Kidney epithelial cell (primary cell): Measurements from ENCODE around the gene ZNF653. TPM values are rescaled to one million over a fixed set of nuclear protein-coding genes. Genes with fewer than 3 reads are reported as not detected.

ENCODE experiments used
- DNase-seq: peaks from one replicate; pipeline ENCODE4 v3.0.0-alpha.2; 2010; ENCODE audit warnings: low read depth
- H3K27me3 ChIP-seq: 2 replicates; pipeline ENCODE4 v1.6.0; 2011; ENCODE audit warnings: low read length; ENCODE audit not compliant: control insufficient read depth, insufficient read depth
- H3K36me3 ChIP-seq: 2 replicates; pipeline ENCODE4 v1.5.1; 2011; ENCODE audit warnings: low read length; ENCODE audit not compliant: control insufficient read depth, insufficient read depth
- H3K4me3 ChIP-seq: 2 replicates; pipeline ENCODE4 v1.5.1; 2011; ENCODE audit warnings: low read depth, mild to moderate bottlenecking, control low read depth, low read length
- CTCF ChIP-seq: IDR thresholded peaks from 2 replicates; pipeline ENCODE4 v1.5.1; 2011; ENCODE audit warnings: mild to moderate bottlenecking, moderate library complexity, low read length, control low read depth, inconsistent platforms; ENCODE audit not compliant: insufficient read depth, poor library complexity, severe bottlenecking
- total RNA-seq: library from RNA; depleted of rRNA; stranded (reverse); fragments of >200 nt; gene quantifications from 2 replicates; pipeline ENCODE4 v1.2.3, GENCODE V29; 2015

ZNF653 gene
- total RNA-seq, 1 donor from 2014 or later: 6.6 TPM

DNA sequence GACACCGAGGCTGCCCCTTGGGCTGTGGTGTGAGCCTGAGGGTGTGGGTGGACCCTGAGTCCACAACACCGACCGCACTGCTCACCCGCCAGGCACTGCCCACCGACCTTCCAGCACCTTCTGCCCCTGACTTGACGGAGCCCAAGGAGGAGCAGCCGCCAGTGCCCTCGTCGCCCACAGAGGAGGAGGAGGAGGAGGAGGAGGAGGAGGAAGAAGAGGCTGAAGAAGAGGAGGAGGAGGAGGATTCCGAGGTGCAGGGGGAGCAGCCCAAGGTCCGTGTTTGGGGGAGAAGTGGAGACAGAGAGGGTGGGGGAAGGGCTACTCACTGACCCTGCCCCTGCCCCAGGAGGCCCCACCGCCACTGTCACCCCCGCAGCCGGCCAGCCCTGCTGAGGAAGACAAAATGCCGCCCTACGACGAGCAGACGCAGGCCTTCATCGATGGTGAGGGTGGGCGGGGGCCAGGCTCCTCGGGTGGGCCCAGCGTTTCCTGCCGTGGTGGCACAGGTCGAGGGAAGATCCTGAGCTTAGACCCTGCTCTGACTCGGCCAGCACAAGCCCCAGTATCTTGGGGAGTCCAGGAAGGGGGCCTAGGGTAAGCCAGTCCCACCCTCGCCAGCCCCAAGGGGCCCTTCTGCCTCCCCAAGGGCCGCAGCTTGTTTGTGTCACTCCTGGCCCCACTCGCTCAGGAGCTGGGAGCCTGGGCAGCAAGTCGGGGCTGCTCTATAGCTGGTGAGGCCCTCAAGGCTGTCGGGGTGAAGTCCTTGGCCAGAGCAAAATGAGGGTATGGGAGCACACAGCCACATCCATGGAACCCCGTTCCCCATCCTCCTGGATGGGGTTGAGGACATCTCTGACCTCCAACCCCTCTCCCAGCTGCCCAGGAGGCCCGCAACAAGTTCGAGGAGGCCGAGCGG is 58.0 kb downstream of the ZNF653 start:
- TF ChIP-seq CTCF: no peak
- H3K27me3 ChIP-seq: no peaks in the 10 kb centered on the region
- H3K4me3 ChIP-seq: no peak overlapping the region
- peaks cover 2% of the 10 kb centered on the region for H3K36me3 ChIP-seq
- DNase-seq: no peak

- H3K27me3 ChIP-seq: no peaks in the 10 kb centered on the region
- H3K4me3 ChIP-seq: no peak overlapping the region
- peaks cover 2% of the 10 kb centered on the region for H3K36me3 ChIP-seq
- no peak for DNase-seq
- peak; percentile 77 for TF ChIP-seq CTCF
Measured at GRCh38 chr19:11446652-11447301, 58.9 kb downstream of the ZNF653 start.

- Histone ChIP-seq H3K27me3 (no peaks in the 10 kb centered on the region), H3K36me3 (peaks cover 2% of the 10 kb centered on the region), H3K4me3 (no peak overlapping the region)
- no peak for TF ChIP-seq CTCF
- no peak for DNase-seq
Measured at GRCh38 chr19:11446271-11446651, 59.4 kb downstream of the ZNF653 start.

- peaks cover 2% of the 10 kb centered on the region for H3K36me3 ChIP-seq
- no peak overlapping the region for H3K4me3 ChIP-seq
- DNase-seq: no peak
- no peaks in the 10 kb centered on the region for H3K27me3 ChIP-seq
- TF ChIP-seq CTCF: no peak
Measured at GRCh38 chr19:11445141-11445540, 60.5 kb downstream of the ZNF653 start.

- TF ChIP-seq CTCF: no peak
- DNase-seq: no peak
- no peaks in the 10 kb centered on the region for H3K27me3 ChIP-seq
- H3K4me3 ChIP-seq: no peak overlapping the region
- H3K36me3 ChIP-seq: peaks cover 2% of the 10 kb centered on the region
Measured at GRCh38 chr19:11444059-11444458, 61.6 kb downstream of the ZNF653 start.
